GM21737 (cell line): Measurements from ENCODE around the gene GPC1.
"Not testable (repeated sequence)": the region's sequence is repeated elsewhere in the genome, so short reads cannot be mapped to it uniquely, and the experiment has no call there.

ENCODE experiments used
- ATAC-seq: cut with Tn5 transposase; IDR thresholded peaks from one replicate; pipeline ENCODE4 v1.9.1; 2021; ENCODE audit warnings: mild to moderate bottlenecking, moderate library complexity; ENCODE audit not compliant: unreplicated experiment

Gene GPC1

DNA sequence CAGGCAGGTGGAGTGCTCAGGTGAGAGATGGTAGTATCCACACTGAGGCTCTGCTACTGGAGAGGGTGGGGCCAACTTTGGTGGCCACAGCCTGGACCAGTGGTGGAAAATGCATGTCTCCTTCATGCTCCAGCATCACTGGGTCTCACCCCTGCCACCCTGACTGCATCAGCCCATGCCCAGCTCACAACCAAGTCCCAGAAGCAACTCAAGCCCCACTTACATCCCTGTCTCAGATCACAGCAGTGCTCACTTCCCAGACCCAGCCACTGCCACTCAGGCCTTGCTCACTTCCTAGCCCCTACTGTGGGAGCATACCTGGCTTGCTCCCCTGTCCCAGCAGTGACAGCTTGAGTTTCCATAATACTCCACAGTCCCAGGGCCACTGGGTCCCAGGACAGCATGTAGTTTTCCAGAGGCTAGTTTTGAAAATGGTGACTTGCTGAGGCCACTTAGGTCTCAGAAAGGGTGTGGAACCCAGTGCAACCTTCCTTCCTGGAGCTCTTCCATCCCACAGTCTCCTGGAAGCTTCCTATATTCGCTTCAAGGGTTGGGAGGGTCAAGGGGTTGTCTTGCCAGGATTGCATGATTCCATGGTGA lies 58.8 kb downstream of the GPC1 start:
- ATAC-seq = no peak

DNA sequence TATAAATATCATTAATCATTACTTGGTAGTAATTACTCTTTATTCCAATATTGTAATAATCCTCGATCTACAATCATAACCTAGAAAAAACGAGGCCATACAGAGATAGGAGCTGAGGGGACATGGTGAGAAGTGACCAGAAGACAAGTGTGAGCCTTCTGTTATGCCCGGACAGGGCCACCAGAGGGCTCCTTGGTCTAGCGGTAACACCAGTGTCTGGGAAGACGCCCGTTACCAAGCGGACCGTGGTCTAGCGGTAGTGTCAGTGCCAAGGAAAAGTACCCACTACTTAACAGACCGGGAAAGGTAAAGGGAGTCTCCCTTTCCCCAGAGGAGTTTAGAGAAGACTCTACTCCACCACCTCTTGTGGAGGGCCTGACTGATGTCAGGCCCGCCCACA lies 59.5 kb downstream of the GPC1 start:
- ATAC-seq = not testable (repeated sequence)

DNA sequence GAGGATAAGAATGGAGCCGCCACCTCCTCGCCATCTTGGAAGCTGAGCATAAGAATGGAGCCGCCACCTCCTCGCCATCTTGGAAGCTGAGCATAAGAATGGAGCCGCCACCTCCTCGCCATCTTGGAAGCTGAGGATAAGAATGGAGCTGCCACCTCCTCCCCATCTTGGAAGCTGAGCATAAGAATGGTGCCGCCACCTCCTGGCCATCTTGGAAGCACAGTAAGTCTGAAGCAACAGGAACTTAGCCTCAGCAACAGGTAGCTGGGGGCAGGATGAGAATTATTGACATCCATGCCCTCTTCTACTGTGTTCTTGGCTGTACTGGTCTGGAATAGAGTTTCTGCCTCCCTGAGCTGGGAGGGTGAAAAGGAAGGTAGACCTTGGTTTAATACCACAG lies 61.6 kb downstream of the GPC1 start:
- not testable (repeated sequence) for ATAC-seq

DNA sequence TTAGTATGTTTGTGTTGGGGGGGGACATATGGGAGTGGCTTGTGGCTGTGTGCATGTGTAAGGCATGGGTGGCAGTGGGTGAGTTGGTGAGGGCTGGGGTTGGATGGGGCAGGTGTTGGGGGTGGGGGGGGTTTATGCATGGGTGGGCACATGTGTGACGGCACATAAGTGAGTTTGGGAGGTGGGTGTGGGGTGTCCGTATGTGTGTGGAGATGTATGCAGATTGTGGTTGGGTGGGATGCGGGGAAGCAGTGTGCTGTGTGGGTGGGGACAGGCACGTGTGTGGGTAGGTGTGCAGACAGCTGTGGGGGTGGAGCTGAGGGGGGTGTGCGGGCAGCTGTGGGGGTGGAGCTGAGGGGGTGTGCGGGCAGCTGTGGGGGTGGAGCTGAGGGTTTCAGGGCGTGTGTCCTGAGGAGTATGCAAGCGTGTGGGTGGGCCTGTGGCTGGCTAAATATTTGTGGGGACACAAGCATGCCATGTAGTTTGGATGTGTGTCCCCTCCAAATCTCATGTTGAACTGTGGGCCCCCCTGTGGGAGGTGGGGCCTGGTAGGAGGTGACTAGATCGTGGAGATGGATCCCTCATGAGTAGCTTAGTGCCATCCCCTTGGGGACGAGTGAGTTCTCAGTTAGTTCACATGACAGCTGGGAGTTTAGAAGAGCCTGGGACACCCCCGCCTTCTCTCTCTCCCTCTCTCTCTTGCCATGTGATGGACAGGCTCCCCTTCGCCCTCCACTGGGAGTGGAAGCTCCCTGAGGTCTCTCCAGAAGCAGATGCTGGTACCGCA lies 62.9 kb downstream of the GPC1 start:
- ATAC-seq = no peak

DNA sequence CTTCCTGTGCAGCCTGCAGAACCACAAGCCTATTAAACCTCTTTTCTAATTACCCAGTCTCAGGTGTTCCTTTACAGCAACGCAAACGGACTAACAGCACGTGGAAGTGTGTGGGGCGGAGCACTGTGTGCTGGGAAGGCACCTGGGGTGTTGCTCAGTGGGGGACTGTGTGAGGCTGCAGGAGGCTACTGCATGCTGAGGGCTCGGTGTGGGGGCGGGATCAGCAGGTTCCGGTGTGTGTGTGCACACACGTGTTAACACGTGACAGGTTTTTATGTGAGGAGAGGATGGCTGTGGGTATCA lies 63.4 kb downstream of the GPC1 start:
- no peak for ATAC-seq

DNA sequence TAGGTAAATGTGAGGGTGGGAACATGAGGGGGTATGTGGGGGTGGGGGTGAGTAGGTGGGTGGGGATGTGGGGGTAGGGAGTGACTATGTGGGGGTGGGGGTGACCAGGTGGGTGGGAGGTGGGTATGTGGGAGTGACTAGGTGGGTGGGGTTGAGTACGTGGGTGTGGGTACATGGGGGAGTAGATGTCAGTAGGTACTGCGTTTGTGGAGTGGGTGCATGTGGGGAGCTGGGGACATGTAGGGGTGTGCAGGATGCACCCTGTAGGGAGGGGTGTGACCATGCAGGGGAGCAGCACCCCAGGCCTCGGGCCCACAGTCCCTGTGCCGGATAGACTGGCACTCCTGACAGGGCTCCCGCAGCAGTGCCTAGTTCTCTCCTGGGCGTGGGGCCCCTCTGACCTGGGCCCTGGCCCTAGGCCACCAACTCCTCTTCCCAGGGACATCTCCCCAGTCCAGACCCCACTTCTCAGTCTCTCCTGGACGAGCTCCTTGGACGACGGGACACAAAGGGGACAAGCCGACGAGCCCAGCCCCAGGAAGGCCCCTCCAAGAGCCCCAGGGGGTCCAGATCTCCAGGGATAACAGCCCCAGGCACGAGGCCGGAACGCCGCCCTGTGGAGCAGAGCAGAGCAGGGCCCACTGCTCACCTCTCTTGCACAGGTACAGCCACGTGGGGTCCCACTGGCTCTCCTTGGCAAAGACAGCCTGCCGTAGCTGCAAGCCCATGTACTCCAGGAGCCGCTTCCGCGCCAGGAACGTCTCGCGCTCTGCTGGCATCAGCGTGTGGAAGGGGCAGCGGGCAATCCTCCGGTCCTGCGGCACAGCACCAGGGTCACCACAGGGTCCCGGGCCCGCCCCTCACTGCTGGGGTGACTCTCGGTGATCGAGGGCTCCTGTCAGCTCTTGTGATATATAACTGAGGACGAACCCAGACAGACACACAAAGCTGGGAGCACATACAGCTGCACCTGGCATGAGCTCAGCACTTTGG lies 64.1 kb downstream of the GPC1 start:
- no peak for ATAC-seq

GRCh38 chr2:240500561-240501423 lies 65.3 kb downstream of the GPC1 start:
- ATAC-seq = no peak

DNA sequence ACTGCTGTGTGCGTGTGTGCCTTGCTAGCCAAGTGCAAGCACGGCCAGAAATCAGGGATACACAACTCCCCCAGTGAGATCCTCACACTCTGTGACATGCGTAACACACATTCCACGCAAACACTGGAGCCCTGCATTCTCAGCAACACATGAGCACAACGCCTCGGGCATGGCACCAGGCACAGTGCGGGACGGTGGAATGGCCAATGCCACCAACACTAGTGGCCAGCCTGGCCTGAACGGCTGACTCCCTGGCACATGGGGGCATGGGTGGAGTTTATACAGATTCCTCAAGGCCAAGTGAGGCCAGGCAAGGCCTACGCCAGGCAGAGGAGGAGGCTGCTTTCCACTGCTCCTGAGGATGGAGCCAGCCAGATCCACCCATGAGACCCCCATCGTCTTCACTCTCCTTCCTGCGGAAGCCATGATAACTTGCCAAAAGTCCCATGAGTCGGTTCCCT lies 66.1 kb downstream of the GPC1 start:
- no peak for ATAC-seq

- ATAC-seq = no peak
Measured at GRCh38 chr2:240502059-240502429, 66.6 kb downstream of the GPC1 start.

GRCh38 chr2:240502430-240503121 lies 67.1 kb downstream of the GPC1 start:
- ATAC-seq = no peak

GRCh38 chr2:240503375-240503774 lies 67.9 kb downstream of the GPC1 start:
- ATAC-seq = no peak

DNA sequence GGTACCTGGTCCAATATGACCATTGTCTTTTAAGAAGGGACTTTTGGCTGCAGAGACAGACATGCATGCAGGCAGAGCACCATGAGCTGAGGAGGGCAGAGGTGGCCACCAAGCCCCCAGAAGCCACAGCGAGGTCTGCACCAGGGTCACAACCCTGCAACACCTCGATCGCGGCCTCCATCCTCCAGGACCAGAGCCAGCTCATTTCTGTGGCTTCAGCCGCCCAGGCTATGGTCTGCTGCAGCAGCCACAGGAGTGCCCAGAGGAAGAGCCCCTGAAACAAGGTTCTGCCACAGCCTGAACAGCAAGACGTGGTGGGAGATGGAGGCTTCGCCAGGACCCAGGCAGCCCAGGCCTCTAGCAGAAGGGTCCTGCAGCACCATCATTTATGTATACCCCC lies 68.4 kb downstream of the GPC1 start:
- no peak for ATAC-seq

DNA sequence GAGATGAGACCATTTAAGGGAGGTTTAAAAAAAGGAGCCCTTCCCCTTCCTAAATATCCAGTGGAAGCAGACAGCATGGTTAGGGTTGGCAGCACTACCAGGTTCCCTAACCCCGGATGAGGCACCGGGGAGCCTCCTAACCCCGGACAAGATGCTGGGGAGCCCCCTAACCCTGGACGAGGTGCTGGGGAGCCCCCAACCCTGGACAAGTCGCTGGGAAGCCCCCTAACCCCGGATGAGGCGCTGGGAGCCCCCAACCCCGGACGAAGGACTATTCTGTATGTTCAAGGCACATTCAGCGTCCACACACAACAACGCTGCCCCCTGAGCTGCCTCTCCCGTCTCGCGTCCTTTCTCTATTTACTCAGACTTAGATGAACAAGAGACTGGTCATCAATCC lies 70.4 kb downstream of the GPC1 start:
- no peak for ATAC-seq

DNA sequence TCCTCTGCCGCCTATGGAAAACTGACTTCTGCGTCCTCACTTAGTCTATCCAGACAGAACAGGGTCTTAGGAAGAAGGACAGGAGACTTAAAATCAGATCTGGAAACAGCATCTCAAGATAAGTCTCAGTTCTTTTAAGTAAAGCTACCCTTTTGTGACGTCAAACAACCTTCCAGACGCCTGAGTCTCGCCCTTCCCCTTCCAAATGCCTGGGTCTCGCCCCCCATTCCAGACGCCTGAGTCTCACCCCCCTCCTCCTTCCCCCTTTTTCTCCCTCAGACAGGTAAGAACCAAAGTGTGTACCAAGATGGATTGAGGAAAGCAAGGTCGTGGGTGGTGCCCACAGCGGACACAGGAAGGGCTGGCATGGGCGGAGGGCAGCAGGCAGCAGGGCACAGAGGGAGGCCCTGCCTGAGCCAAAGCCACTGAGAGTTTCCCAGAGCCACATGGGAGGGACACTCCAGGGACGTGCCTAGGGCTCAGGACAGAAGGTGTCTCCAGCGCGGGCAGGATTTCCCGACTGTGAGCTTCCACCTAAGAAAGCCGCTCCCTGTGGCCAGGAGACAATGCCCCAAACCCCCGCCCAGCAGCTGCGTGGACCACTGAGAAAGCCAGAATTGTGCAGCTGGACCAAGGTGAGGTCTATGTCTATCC lies 71.1 kb downstream of the GPC1 start:
- no peak for ATAC-seq

DNA sequence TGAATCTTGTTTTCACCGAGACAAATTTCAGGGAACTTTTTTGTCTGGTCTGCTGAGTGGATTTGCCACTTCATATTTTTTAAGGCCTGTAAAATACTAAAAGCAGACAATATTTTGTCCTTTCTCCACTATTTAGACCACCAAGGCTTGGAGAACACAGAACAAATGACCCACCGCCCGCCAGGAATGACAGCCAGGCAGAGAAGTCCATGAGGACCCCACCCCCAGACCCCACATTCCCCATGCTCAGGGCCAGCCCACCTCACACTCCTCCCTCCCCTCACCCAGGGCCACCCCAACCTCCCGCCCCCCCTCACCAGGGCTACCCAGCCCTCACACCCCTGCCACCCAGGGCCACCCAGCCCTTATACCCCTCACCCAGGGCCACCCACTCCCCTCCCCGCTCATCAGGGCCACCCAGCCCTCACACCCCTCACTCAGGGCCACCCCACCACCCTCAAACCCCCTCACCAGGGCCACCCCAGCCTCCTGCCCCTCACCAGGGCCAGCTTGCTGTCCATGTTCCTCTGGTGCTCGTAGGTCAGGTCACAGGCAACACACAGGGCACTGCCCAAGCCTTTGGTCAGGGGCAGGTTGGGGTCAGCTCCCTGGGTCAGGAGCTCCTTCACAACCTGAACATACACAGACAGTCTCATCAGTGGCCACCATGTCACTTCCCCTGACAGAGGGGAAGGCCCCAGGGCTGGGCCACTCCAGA lies 71.8 kb downstream of the GPC1 start:
- ATAC-seq = no peak

DNA sequence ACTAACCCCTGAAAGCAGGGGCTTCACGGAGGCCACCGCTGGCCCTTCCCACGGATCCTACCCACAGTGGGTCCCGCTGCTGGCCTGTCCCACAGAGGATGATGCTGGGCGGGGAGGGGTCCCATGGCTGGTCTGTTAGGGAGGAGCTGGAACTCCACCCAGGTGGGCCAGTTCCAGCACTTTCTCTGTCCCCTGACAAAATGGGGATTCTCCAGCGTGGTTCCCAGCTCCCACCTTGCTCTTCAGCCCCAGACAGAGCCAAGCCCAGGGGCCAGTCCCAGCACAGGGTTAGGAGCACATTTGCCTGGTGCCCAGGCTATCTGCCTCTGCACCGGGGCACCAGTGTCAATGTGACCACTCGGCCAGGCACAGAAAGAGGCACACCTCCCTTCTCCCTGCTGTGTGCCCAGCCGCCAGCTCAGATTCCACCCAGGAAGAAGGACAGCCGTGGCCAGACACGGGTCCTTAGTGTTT lies 72.4 kb downstream of the GPC1 start:
- no peak for ATAC-seq

- no peak for ATAC-seq
Measured at GRCh38 chr2:240508832-240509545, 73.5 kb downstream of the GPC1 start.
